HG03439 (cell line): ENCODE measurements around the gene SORT1.
"Not testable (repeated sequence)": the region's sequence is repeated elsewhere in the genome, so short reads cannot be mapped to it uniquely, and the experiment has no call there.

Experiments used
- ATAC-seq: cut with Tn5 transposase; IDR thresholded peaks from one replicate; pipeline ENCODE4 v1.9.1; 2021; ENCODE audit warnings: mild to moderate bottlenecking, moderate library complexity; ENCODE audit not compliant: unreplicated experiment

The SORT1 gene

DNA sequence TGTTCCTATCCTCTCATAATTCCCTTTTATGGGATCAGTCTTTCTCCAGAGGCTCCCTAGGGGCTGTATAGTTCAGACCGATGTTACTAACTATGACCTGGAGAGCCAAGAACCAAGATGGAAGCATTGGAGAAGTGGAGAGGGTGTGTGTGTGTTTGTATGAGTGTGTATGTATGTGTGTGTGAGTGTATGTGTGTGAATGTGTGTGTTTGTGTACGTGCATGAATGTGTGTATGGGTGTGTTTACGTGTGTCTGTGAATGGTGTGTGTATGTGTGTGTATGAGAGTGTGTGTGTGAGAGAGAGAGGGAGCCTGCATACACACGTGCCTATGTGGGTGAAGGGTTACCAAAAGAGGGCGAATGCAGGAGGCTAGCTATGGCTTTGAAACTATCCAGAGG lies 95.8 kb downstream of the SORT1 start:
- ATAC-seq: no peak

GRCh38 chr1:109300650-109301151 lies 97.0 kb downstream of the SORT1 start:
- ATAC-seq: no peak

DNA sequence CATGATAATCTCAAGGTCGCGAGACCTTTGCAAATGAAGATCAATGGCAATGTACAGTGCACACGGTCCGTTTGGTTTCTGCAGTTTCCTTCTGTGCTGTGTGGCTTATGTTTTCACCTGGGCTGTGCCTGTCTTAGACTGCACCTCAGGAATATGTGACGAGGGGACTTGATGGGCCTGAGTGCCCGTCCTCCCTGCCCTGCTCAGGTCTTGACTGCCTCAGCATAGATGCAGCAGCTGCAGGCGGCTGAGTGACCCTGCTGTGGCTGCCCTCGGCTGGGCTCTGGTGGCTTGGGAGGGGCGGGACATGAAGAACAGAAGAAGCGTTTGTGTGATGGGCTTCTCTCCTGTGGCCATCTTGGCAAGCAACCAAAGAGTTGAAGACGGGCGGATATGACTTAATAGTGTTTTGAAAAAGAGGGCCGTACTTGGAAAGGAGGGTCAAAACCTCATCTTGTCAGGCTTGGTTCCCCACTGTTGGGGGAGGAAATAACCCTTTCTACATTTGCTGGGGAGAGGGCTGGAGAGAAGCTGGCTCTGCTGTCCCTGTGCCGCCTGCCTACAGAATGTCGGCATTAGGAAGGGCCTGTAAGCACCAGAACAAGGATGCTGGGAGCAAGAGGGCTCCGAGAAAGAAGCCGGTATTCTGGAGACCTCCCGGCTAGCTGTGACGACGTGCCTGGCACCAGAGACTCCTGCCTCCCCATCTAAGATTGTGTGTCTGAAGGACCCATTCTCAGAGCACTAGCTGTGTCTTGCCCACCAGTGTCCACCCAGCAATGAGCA lies 98.0 kb downstream of the SORT1 start:
- no peak for ATAC-seq

DNA sequence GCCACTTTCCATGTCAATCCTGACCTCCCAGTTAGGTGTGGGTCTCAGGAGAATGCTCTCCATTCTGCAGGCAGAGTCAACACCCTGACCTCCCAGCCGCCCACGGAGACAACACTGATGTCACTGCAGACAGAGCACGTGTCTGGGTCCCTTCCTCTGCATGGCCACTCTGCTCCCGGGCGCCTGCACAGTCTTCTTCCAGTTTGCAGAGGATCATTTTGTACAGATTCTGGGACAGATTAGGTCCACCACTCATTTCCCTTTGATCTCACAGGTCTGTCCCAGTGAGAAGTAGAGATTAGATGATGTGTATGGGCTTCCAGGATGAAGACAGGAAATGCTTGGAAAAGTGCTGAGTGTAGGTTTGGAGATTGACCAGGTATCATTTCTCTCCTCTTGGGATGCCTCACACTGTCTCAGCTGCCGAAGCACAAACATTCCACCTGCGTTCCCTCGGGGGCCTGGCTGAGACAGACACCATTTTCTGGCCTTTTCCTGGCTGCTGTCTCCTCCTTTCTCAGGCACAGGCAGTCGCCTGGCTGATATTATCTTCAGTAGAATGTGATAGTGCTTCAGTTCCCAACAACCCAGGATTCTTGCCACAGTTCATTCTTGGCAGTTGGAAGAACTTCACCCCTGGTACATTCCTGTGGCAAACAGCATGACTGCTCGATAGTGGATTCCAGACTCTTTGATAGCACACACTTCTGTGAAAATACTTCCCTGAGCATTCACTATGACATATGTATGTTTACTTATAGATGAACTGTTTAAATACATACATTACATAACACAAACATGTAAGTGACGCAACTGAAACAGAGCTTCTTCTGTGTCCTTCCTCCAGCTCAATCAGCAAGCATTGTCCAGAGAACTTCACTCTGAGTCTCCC lies 98.8 kb downstream of the SORT1 start:
- ATAC-seq: no peak

GRCh38 chr1:109296782-109297181 lies 100.9 kb downstream of the SORT1 start:
- ATAC-seq: no peak

DNA sequence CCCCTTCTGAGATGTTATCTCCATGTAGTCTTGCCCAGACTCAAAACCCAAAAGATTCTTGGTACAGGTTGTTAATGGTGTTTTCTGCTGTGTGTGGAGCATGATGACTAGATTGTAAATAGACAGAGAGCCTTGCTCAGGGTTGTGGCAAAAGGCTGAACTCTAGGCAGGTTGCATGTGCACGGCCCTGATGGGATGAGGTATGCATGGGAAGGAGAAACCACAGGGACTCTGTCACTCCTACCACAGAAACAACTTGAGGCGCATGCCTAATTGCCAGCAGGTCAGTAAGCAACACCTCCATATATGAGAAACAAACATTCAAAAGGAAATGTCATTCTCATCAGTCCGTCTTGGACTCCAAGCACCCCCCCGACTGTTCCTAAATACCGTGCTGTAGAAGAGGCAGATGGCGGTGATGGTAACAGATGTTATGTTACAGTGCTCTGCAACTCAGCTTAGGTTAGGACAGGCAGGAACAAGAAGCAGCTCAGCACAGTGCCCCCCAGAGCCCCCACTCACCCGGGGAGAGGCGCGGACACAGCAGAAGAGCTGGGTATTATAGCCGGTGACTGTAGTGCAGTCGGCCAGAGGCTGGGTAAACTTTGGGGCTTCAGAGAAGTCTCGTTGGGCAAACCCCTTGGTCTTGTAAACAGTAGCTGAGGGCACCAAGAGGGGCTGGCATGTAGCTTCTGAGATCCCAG lies 101.9 kb downstream of the SORT1 start:
- ATAC-seq: no peak

GRCh38 chr1:109294481-109294880 lies 103.2 kb downstream of the SORT1 start:
- ATAC-seq: no peak

- ATAC-seq: no peak
These were observed 104.7 kb downstream of the SORT1 start for GRCh38 chr1:109293026-109293425.

DNA sequence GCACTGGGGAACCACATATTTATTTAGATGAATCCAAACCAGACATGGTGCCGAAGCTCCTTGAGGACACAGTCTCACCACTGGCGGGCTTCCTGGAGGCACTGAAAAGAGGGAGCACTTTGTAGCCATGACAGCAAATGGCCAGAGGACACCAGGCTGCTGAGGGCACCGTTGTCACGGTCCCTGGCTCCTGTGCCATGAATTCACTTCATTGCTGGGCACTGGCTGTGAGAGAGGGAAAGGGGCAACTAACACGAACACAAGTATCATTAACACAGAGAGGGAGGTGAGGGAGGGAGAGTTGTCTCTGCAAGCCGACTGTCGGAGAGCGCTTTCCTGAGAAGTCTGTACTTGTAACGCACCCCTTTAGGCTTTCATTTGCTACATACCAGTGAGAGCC lies 105.4 kb downstream of the SORT1 start:
- ATAC-seq: no peak

GRCh38 chr1:109290998-109291397 lies 106.7 kb downstream of the SORT1 start:
- no peak for ATAC-seq

DNA sequence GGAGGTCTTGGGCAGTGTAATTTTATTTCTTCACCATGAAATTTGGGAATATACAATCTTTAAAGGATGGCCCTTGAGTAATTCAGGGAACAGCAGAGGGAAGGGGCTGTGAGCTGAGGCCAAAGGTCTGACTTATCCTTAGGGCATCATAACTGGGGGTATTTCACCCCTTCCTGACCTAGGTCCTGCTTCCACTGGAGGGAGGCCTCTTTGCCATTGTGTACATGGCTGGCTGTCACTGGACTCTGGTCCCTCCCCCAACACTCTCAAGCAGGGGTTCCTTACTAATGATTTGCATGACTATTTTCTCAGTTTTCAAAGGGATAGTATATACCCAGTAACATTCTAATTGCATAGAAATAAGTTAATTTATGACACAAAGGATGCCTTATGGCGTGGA lies 107.6 kb downstream of the SORT1 start:
- no peak for ATAC-seq

- not testable (repeated sequence) for ATAC-seq
These were observed 111.0 kb downstream of the SORT1 start for GRCh38 chr1:109286762-109287161.

DNA sequence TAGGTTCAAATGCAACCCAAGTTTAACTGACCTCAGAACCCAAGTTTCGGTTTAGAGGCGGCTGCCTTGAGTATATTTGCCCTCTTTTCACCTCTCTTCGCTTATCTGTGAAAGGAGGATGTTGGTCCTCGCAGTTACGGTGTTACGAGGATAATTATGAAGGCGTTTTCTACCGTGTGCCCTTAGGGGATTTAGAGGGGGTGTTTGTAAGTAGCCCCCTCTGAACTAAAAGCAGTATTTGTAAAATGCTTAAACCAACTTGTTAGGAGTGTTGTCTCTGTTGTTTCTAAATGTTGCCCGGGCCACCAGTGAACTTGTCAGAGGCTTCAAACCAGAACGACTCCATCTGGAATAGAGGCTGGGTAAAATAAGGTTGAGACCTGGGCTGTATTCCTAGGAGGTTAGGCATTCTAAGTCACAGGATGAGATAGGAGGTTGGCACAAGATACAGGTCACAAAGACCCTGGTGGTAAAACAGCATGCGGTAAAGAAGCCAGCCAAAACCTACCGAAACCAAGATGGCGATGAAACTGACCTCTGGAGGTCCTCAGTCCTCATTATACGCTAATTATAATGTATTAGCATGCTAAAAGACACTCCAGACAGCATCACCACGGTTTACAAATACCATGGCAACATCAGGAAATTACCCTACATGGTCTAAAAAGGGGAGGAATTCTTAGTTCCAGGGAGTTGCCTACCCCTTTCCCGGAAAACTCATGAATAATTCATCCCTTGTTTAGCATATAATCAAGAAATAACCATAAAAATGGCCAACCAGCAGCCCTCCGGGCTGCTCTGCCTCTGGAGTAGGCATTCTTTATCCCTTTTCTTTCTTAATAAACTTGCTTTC lies 113.7 kb downstream of the SORT1 start:
- no peak for ATAC-seq

DNA sequence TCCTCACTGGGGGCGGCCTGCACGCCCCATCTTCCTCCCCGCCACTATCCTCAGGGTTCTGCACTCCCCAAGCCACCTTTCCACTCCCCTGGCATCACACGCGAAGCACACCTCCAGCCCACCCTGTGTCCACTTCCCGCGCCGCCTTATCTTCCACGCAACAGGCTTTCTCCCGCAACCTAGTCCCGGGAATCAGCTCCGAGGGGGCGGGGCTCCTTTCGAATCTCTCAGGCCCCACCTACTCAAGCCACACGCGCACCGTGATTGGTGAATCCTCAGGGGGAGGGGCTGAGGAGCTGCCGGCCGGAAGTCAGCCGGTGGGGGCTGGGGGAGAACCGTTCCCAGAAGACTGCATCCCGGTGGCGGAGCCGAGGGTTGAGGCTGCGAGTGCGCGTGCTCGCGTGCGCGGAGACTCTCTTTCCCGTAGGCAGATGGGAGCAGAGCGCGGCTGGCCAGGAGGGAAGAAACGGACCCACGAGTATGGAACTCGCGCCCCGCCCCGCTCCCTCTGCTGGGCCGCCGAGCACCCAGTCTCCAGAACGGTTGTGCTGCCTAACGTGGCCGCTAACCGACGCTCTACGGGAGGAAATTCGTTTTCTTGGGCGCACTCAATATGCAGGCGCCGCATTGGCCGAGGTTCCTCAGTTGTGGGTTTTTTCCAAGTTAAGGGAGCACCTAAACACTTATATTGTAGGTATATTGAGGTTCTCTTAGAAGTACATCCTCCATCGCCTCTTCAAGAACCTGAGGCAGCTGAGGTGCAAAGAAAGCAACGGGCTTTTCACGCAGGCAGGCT lies 114.6 kb downstream of the SORT1 start, which contains the start of gene PSRC1:
Gene PSRC1, minus strand, starts transcription at position 194 of the 796 bp plus-strand sequence.
- ATAC-seq: peak; percentile 95

DNA sequence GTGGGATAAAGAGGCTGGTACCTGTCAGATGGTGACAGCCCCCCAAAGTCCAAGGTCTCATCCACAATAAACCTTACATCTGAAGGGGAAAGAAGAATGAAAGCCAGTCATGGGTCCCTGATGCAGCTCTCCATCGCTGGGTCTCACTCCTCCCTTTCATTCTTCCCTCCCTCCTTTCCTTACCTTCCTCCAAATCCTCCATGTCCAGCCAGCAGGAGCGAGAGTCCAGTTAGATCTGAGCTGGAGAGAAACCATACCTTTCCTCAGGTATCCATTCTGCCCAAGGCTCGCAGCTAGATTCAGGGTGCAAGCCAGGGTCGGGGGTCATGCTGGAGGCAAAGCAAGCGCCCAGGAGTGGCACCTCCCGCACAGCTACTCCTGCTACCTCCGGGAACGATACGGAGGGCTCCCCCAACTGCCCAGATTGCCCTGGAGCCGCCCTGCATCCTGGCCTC lies 115.2 kb downstream of the SORT1 start:
- ATAC-seq: no peak

GRCh38 chr1:109281680-109282496 lies 115.8 kb downstream of the SORT1 start:
- no peak for ATAC-seq

- no peak for ATAC-seq
These were observed 116.9 kb downstream of the SORT1 start for GRCh38 chr1:109280862-109281261.

DNA sequence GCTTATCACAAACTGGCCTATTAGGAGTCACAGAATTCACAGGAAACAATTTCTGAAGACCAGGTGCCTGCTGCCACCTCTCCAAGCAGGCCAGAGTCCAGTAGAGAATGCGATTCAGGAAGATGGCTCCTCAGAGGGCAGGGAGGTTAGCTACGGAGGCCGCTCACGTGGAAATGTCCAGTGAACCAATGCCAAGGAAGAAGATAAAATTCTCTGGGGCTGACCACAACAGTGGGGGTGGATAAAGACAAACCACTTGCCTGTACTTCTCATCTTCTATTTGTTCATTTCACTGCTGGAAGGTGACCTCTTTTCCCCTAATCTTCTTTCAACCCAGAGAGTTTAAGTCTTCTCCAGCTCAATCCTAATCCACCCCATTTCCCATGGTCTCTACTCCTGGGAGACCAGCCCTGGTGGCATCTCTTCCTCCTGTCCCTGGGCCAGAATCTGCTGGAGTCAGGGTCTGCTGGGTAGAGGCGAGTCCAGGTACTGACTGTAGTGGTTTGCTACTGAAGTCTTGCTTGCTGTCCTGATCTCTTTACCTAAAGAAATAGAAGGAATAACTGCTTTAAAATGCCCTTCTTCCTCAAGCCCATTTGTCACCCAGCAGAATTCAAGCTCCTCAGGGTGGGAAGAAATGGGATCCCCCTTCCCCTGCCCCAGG lies 118.0 kb downstream of the SORT1 start:
- no peak for ATAC-seq
